AG09319 (cell line): Measurements from ENCODE around the gene COPS2.

Experiments
- DNase-seq: peaks from one replicate; pipeline ENCODE4 v3.0.0-alpha.2; 2010; ENCODE audit warnings: low read depth; ENCODE audit errors: extremely low read depth
- CTCF ChIP-seq: IDR thresholded peaks from 2 replicates; pipeline ENCODE4 v1.5.1; 2011; ENCODE audit warnings: low read depth, mild to moderate bottlenecking, inconsistent platforms, low read length, moderate library complexity

COPS2 gene

GRCh38 chr15:49137861-49138260 lies 17.5 kb downstream of the COPS2 start:
- no peak for DNase-seq
- no peak for TF ChIP-seq CTCF

GRCh38 chr15:49135911-49136310 lies 19.5 kb downstream of the COPS2 start:
- DNase-seq = no peak
- TF ChIP-seq CTCF = no peak

DNA sequence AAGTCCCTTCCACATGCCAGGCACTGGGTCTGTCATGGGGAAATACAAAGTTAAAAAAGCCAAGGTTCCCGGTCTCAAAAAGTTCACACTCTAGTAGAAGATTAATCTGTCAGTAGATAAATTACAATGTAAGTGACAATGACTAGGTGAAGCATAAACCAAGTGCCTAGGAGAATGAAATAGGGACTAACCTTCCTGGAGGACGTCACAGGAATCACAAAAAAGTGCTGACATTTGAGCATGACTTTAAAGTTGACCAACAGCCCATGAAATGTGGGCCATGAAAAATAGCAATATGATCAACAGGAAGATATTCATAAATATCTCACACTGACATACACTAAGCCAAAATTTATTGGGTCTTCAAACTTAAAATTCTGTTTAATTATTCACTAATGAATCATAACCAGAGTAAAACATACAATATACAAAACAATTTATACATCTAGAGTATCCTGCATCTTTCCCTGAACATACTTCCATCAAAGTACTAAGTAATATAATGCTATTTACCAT lies 20.0 kb downstream of the COPS2 start:
- DNase-seq = no peak
- TF ChIP-seq CTCF = no peak

GRCh38 chr15:49134683-49135341 lies 20.6 kb downstream of the COPS2 start:
- no peak for DNase-seq
- TF ChIP-seq CTCF = no peak

DNA sequence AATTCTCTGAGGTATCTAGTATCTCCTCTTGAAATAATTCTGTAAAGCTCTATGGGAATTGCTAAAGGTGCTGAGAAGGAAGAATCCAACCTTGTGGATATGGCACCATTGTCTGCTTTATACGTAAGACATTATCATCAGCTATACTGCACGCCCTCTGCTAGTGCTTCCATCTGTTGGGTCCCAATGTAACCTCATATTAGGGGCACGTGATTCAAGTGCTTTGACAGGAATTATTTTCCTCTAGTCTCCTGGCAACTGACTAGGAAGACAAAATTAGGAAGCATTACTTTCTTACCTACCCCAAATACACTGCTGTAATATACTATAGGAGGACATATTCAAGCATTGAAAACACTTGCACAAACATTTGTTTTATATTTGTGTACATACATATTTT lies 24.0 kb downstream of the COPS2 start:
- DNase-seq = no peak
- TF ChIP-seq CTCF = no peak

GRCh38 chr15:49124371-49124770 lies 31.0 kb downstream of the COPS2 start:
- no peak for TF ChIP-seq CTCF
- DNase-seq = no peak

DNA sequence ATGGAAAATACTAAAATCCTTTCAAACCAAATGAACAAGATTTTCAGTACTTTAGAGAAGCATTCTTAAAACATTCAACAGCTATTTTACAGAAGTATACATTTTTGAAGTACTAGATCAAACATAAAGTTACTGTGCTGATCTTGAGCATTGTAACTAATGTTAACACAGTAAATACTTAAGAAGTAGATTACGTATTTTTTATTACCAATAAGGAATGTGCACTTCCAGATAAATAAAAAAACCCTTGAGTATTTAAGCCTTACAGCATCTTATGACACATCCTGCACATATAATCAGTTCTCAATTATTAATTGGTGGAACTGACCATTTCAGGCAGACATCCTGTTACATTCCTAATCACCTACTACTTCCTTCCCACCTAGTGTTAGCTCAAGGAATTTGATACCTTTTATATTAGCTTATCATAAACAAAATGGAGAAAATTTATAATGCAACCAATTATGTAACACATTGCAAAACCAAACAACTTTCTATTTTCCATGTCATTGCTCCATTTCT lies 32.8 kb downstream of the COPS2 start:
- no peak for TF ChIP-seq CTCF
- DNase-seq = no peak
